Fibroblast of villous mesenchyme (primary cell): ENCODE data around the gene TLE3. TPM values are rescaled to one million over a fixed set of nuclear protein-coding genes. Genes with fewer than 3 reads are reported as not detected.

ENCODE experiments used
- DNase-seq: peaks from one replicate; pipeline ENCODE4 v3.0.0-alpha.2; 2010; ENCODE audit warnings: low read depth
- H3K4me3 ChIP-seq: 2 replicates; pipeline ENCODE4 v1.5.1; 2011; ENCODE audit warnings: low read depth, mild to moderate bottlenecking, low read length
- CTCF ChIP-seq: IDR thresholded peaks from 2 replicates; pipeline ENCODE4 v1.5.1; 2012; ENCODE audit warnings: low read depth, mild to moderate bottlenecking, low read length; ENCODE audit not compliant: insufficient read depth
- total RNA-seq: library from RNA; depleted of rRNA; stranded (reverse); fragments of >200 nt; gene quantifications from 2 replicates; pipeline ENCODE4 v1.2.3, GENCODE V29; 2012

TLE3 gene
- total RNA-seq, 1 donor: 13.0 TPM

- TF ChIP-seq CTCF: no peak
- H3K4me3 ChIP-seq: no peak overlapping the region
- DNase-seq: no peak
Observed at GRCh38 chr15:70048198-70048565, 49.5 kb downstream of the TLE3 start.

- no peak for TF ChIP-seq CTCF
- DNase-seq: peak; percentile 37
- no peak overlapping the region for H3K4me3 ChIP-seq
Observed at GRCh38 chr15:70047386-70048197, 50.1 kb downstream of the TLE3 start.

GRCh38 chr15:70046679-70047369 is 50.9 kb downstream of the TLE3 start:
- DNase-seq: no peak
- no peak overlapping the region for H3K4me3 ChIP-seq
- no peak for TF ChIP-seq CTCF

- peak; percentile 19 for DNase-seq
- no peak for TF ChIP-seq CTCF
- H3K4me3 ChIP-seq: no peak overlapping the region
Observed at GRCh38 chr15:70045045-70045444, 52.7 kb downstream of the TLE3 start.

GRCh38 chr15:70044168-70044567 is 53.5 kb downstream of the TLE3 start:
- DNase-seq: no peak
- TF ChIP-seq CTCF: no peak
- no peak overlapping the region for H3K4me3 ChIP-seq

- no peak for DNase-seq
- no peak overlapping the region for H3K4me3 ChIP-seq
- no peak for TF ChIP-seq CTCF
Observed at GRCh38 chr15:70043590-70043989, 54.1 kb downstream of the TLE3 start.
